ENCODE measurements around the gene MT1E. TPM values are rescaled to one million over a fixed set of nuclear protein-coding genes. Genes with fewer than 3 reads are reported as not detected.

MT1E gene
- total RNA-seq, 2 donors from 2014 or later: 0.53 TPM; not detected in 1

GRCh38 chr16:56628486-56629350, 3.1 kb downstream of the MT1E start:
- H3K4me1 Mint-ChIP-seq: peaks cover 15% of the 10 kb centered on the region
- H3K36me3 Mint-ChIP-seq (ENCODE audit: low read depth): no peaks in the 10 kb centered on the region
- no peak overlapping the region for H3K4me3 Mint-ChIP-seq
- no peak overlapping the region for H3K27ac Mint-ChIP-seq
- no peaks in the 10 kb centered on the region for H3K9me3 Mint-ChIP-seq
- H3K27me3 Mint-ChIP-seq: peaks cover 26% of the 10 kb centered on the region
- ATAC-seq (replicated peaks): no peak

GRCh38 chr16:56629531-56629930, 4.0 kb downstream of the MT1E start:
- H3K9me3 Mint-ChIP-seq: no peaks in the 10 kb centered on the region
- H3K4me3 Mint-ChIP-seq: no peak overlapping the region
- no peaks in the 10 kb centered on the region for H3K36me3 Mint-ChIP-seq (ENCODE audit: low read depth)
- peaks cover 32% of the 10 kb centered on the region for H3K27me3 Mint-ChIP-seq
- no peak for ATAC-seq (replicated peaks)
- peaks cover 15% of the 10 kb centered on the region for H3K4me1 Mint-ChIP-seq
- H3K27ac Mint-ChIP-seq: no peak overlapping the region

- Mint-ChIP-seq H3K9me3 (no peaks in the 10 kb centered on the region), H3K4me3 (no peak overlapping the region), H3K36me3 (ENCODE audit: low read depth) (no peaks in the 10 kb centered on the region), H3K4me1 (peaks cover 16% of the 10 kb centered on the region), H3K27me3 (peaks cover 38% of the 10 kb centered on the region), H3K27ac (no peak overlapping the region)
- ATAC-seq (replicated peaks): peak; percentile 48
Measured at GRCh38 chr16:56630134-56630533, 4.6 kb downstream of the MT1E start.

- Mint-ChIP-seq H3K4me1 (peaks cover 9% of the 10 kb centered on the region), H3K4me3 (no peak overlapping the region), H3K9me3 (no peaks in the 10 kb centered on the region), H3K27me3 (peaks cover 42% of the 10 kb centered on the region), H3K27ac (no peak overlapping the region), H3K36me3 (ENCODE audit: low read depth) (no peaks in the 10 kb centered on the region)
- ATAC-seq (replicated peaks): no peak
Measured at GRCh38 chr16:56631197-56631596, 5.6 kb downstream of the MT1E start.

- H3K36me3 Mint-ChIP-seq (ENCODE audit: low read depth): no peaks in the 10 kb centered on the region
- peak overlapping the region; percentile 64 for H3K4me3 Mint-ChIP-seq
- H3K27me3 Mint-ChIP-seq: peaks cover 48% of the 10 kb centered on the region
- no peak overlapping the region for H3K27ac Mint-ChIP-seq
- ATAC-seq (replicated peaks): no peak
- no peaks in the 10 kb centered on the region for H3K9me3 Mint-ChIP-seq
- peaks cover 9% of the 10 kb centered on the region for H3K4me1 Mint-ChIP-seq
Measured at GRCh38 chr16:56631832-56632155, 6.2 kb downstream of the MT1E start.

GRCh38 chr16:56632156-56632847, 6.7 kb downstream of the MT1E start, which contains the start of gene MT1M:
Gene MT1M (plus strand): TSS chr16:56632659. CDS start chr16:56632732, 73 bp downstream.
- no peak for ATAC-seq (replicated peaks)
- H3K27ac Mint-ChIP-seq: no peak within 1 kb of the TSS

GRCh38 chr16:56632848-56633365, 7.3 kb downstream of the MT1E start:
- no peak overlapping the region for H3K27ac Mint-ChIP-seq
- no peaks in the 10 kb centered on the region for H3K9me3 Mint-ChIP-seq
- H3K4me3 Mint-ChIP-seq: peak overlapping the region; percentile 43
- ATAC-seq (replicated peaks): no peak
- no peaks in the 10 kb centered on the region for H3K36me3 Mint-ChIP-seq (ENCODE audit: low read depth)
- H3K27me3 Mint-ChIP-seq: peaks cover 59% of the 10 kb centered on the region
- H3K4me1 Mint-ChIP-seq: peaks cover 9% of the 10 kb centered on the region

More at GRCh38 chr16:56632156-56632847, 6.7 kb downstream of the MT1E start, which contains the start of gene MT1M:
- H3K4me1 Mint-ChIP-seq: peaks cover 9% of the 10 kb centered on the region
- no peaks in the 10 kb centered on the region for H3K9me3 Mint-ChIP-seq
- peak within 1 kb of the TSS; percentile 64 for H3K4me3 Mint-ChIP-seq
- H3K36me3 Mint-ChIP-seq (ENCODE audit: low read depth): no peaks in the 10 kb centered on the region
- peaks cover 53% of the 10 kb centered on the region for H3K27me3 Mint-ChIP-seq

- H3K4me1 Mint-ChIP-seq: peaks cover 9% of the 10 kb centered on the region
- H3K27ac Mint-ChIP-seq: no peak overlapping the region
- H3K27me3 Mint-ChIP-seq: peaks cover 62% of the 10 kb centered on the region
- no peaks in the 10 kb centered on the region for H3K9me3 Mint-ChIP-seq
- no peaks in the 10 kb centered on the region for H3K36me3 Mint-ChIP-seq (ENCODE audit: low read depth)
- no peak overlapping the region for H3K4me3 Mint-ChIP-seq
- no peak for ATAC-seq (replicated peaks)
Measured at GRCh38 chr16:56633535-56633934, 8.0 kb downstream of the MT1E start.

- no peaks in the 10 kb centered on the region for H3K9me3 Mint-ChIP-seq
- peak overlapping the region; percentile 76 for H3K4me3 Mint-ChIP-seq
- H3K4me1 Mint-ChIP-seq: peaks cover 9% of the 10 kb centered on the region
- peaks cover 70% of the 10 kb centered on the region for H3K27me3 Mint-ChIP-seq
- ATAC-seq (replicated peaks): no peak
- no peaks in the 10 kb centered on the region for H3K36me3 Mint-ChIP-seq (ENCODE audit: low read depth)
- H3K27ac Mint-ChIP-seq: no peak overlapping the region
Measured at GRCh38 chr16:56634715-56635440, 9.3 kb downstream of the MT1E start.

GRCh38 chr16:56635441-56635967, 9.9 kb downstream of the MT1E start:
- ATAC-seq (replicated peaks): no peak

GRCh38 chr16:56636616-56637413, 11.2 kb downstream of the MT1E start:
- Mint-ChIP-seq H3K27me3 (peaks cover 65% of the 10 kb centered on the region), H3K4me3 (peak overlapping the region; percentile 49), H3K36me3 (ENCODE audit: low read depth) (no peaks in the 10 kb centered on the region), H3K27ac (no peak overlapping the region), H3K9me3 (no peaks in the 10 kb centered on the region), H3K4me1 (peaks cover 7% of the 10 kb centered on the region)
- ATAC-seq (replicated peaks): no peak

More at GRCh38 chr16:56635441-56635967, 9.9 kb downstream of the MT1E start:
- Mint-ChIP-seq H3K4me3 (peak overlapping the region; percentile 76), H3K4me1 (peaks cover 9% of the 10 kb centered on the region), H3K27ac (no peak overlapping the region), H3K36me3 (ENCODE audit: low read depth) (no peaks in the 10 kb centered on the region), H3K9me3 (no peaks in the 10 kb centered on the region), H3K27me3 (peaks cover 72% of the 10 kb centered on the region)

GRCh38 chr16:56637814-56638750, 12.5 kb downstream of the MT1E start, which contains the start of gene MT1A:
Gene MT1A (plus strand): TSS chr16:56638666. CDS start chr16:56638739, 73 bp downstream.
- no peaks in the 10 kb centered on the region for H3K9me3 Mint-ChIP-seq
- ATAC-seq (replicated peaks): peak; percentile 57
- H3K4me1 Mint-ChIP-seq: peaks cover 6% of the 10 kb centered on the region
- no peak within 1 kb of the TSS for H3K27ac Mint-ChIP-seq
- no peaks in the 10 kb centered on the region for H3K36me3 Mint-ChIP-seq (ENCODE audit: low read depth)
- H3K27me3 Mint-ChIP-seq: peaks cover 58% of the 10 kb centered on the region
- peak within 1 kb of the TSS; percentile 49 for H3K4me3 Mint-ChIP-seq
